Dedifferentiated amniotic fluid mesenchymal stem cell (primary cell): ENCODE measurements around the gene FGFR4.

ENCODE experiments used
- DNase-seq: peaks from one replicate; pipeline ENCODE4 v3.0.0-alpha.2; 2016; ENCODE audit errors: extremely low spot score

Gene FGFR4

GRCh38 chr5:177132136-177133095, 45.7 kb downstream of the FGFR4 start:
- no peak for DNase-seq

- no peak for DNase-seq
Observed at GRCh38 chr5:177133096-177133852, 46.6 kb downstream of the FGFR4 start, which contains the start of gene NSD1. Gene NSD1 (plus strand): TSS chr5:177133773. CDS start chr5:177135104, 1,331 bp downstream.

DNA sequence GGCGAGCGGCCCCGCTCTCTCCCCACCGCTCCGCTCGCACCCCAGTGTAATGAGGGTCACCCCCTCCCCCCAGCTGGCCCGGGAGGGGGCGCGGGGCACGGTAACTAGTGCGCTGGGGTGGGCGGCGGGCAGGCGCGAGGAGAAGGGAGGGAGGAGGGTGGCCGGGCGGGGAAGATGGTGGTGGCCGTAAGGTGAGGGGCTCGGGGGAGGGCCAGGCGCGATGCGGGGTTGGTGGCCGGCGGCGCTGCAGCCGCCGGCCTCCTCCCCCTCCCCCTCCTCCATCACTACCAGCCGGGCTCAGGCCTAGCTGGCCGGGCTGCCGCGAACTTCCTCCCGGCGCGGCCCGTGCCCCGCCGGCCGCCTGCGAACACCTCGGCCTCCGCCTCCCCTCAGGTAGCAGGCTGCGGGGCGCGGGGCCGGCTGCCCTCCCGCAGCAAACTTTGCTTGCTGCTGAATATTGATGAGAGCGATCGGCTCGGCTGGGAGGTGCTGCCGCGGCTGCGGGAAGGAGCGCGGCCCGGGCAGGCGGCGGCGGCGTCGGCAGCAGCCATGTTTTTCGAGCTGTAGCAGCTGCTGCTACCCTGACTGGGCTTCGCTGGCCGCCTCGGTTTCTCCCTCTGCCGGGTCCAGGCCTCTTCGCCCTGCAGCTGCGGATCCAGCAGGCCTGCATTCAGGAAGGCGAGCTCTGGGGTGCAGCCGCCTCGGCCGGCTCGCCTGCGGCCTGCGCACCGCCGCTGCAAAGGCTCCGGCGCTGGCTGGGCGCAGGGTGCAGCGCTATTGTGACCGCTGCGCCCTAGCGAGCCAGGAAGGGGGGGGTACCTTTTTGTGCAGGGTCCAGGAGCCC, 47.4 kb downstream of the FGFR4 start:
- no peak for DNase-seq

GRCh38 chr5:177134697-177135225, 48.0 kb downstream of the FGFR4 start:
- DNase-seq: no peak

DNA sequence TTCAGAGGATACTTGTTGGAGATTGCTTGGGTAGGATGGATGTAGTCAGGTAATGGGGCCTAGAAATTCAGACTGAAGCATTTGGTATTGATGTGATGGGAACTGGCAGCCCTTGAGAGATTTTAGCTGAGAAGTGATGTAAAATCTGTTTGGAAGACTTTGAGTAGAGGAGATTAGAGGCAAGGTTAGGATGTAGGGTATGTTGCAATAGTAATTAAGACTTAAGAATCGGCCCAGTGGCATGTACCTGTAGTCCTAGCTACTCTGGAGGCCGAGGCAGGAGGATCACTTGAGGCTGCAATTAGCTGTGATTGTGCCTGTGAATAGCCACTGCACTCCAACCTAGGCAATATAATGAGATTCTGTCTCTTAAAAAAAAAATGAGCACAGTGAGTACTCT, 53.6 kb downstream of the FGFR4 start:
- no peak for DNase-seq

DNA sequence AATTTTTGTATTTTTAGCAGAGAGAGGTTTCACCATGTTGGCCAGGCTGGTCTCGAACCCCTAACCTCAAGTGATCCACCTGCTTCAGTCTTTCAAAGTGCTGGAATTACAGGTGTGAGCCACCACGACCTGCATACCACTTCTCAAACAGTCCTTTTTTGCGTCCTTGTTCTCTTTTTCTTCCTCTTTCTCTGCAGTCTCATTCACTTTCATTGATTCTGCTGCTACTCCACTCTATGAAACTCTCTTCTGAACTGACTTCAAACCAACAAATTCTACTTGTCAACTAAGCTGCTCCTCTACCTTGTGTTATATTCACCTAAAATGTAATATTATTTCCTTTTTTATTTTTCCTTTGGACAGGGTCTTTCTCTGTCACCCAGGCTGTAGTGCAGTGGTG, 54.8 kb downstream of the FGFR4 start:
- DNase-seq: no peak

DNA sequence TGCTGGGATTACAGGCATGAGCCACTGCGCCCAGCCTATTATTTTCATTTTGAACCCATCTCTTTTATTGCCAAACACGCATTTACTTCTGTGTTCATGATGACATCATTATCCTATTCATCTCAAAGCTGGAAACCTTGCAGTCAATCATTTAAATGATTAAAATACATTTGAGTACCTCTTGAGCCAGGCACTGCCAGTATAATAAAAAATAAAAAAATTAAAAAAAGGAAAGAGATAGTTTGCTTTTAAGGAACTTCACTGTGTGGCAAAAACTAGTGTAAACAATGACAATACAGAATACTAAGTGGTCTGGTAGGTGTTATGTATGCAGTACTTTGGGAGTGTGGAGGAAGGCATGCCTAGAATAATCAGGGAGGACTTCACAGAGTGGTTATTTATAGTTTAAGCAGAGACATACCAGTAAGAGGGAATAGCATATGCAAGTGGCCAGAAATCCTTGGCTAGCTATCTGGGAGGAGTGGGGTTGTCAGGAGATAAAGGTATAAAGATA, 55.4 kb downstream of the FGFR4 start:
- DNase-seq: no peak

GRCh38 chr5:177142778-177143177, 56.1 kb downstream of the FGFR4 start:
- DNase-seq: no peak

DNA sequence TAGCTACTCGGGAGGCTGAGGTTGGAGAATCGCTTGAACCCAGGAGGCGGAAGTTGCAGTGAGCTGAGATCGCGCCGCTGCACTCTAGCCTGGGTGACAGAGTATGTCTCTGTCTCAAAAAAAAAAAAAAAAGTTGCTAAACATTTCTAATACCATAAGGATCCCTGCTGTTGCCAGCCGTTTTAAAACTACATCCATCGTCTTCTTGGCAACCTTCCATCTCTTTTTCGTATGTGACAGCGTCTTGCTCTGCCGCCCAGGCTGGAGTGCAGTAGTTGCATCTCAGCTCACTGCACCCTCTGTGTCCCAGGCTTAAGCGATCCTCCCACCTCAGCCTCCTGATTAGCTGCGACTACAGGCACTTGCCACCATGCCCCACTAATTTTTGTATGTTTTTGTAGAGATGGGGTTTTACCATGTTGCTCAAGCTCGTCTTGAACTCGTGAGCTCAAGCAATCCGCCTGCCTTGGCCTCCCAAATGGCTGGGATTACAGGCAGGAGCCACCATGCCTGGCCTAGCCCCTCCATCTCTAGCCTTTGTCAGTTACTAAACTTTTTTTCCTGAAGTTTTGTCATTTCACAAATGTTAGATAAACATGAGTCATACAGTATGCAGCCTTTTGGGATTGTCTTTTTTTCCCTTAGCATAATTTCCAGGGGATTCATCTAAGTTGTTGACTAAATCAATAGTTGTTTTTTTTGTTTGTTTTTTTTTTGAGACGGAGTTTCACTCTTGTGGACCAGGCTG, 60.4 kb downstream of the FGFR4 start:
- no peak for DNase-seq
